ENCODE results near the gene CTNNB1.
"Not testable (repeated sequence)": the region's sequence is repeated elsewhere in the genome, so short reads cannot be mapped to it uniquely, and the experiment has no call there.

Gene CTNNB1

GRCh38 chr3:41258239-41258800 lies 59.0 kb downstream of the CTNNB1 start:
- no peak for DNase-seq (ENCODE audit: low read depth, low spot score)

- DNase-seq (ENCODE audit: low read depth, low spot score), result no peak
These were observed 60.3 kb downstream of the CTNNB1 start for GRCh38 chr3:41259449-41260062.

- no peak for DNase-seq (ENCODE audit: low read depth, low spot score)
These were observed 60.8 kb downstream of the CTNNB1 start for GRCh38 chr3:41260063-41260450.

DNA sequence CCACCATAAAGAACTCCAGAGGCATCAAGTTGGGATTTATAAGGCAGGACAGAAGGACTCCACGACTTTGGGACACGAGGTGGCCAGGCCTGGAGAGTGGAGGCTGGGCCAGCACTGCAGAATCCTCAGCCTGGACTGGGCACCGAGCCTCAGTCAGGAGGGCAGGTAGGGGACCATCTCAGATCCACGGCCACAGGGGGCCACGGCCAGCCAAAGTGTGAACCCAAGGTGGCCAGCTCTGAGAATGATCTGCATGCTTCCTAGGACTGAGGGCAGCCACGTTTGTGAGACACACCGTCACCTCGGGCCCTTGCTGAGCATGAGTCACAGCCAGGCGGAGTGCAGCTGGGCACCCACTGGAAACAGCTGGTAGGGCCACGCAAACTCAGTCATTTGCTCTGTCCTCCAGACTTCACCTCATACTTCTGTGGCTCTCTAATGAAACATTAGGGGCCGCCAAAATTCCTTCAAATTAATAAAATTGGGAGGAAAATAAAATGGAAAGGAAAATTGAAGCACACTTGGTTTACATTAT lies 65.8 kb downstream of the CTNNB1 start:
- no peak for DNase-seq (ENCODE audit: low read depth, low spot score)

DNA sequence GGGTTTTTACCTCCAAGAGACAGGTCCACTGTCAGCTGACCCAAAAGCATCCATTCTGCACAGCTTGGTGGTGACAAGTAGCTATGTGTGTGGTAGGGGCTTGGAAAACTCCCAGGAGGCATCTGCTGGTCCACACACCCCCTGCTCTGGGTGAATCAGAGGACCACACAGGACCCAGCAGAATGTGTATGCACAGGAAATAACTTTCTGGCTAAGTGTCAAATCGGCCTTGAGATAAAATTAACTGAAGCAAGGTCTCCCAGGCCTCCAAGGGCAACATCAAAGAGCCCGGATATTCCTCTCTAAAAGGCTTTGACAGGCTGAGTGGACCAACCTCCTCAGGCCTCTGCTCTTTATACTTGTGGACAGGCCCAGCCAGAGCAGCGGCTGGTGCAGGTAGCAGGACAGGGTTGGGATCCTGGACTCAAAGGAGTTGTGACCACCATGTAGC lies 66.5 kb downstream of the CTNNB1 start:
- DNase-seq (ENCODE audit: low read depth, low spot score), result no peak

GRCh38 chr3:41267975-41268640 lies 68.8 kb downstream of the CTNNB1 start:
- no peak for DNase-seq (ENCODE audit: low read depth, low spot score)

DNA sequence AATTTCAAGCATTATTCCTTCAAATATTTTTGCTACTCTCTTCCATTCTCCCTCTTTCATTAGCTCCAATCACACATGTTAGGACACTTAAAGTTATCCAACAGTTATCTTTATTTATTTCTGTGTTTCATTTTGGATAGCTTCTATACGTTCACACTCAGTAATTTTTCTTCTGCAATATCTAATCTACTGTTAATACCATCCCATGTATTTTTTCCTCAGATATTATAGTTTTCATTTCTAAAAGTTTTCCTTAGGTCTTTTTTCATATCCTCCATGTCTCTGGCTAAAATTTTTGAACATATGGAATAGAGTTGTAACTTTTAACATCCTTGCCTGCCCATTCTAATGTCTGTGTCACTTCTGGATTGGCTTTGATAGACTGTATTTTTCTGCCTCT lies 73.4 kb downstream of the CTNNB1 start:
- DNase-seq (ENCODE audit: low read depth, low spot score), result no peak

GRCh38 chr3:41274944-41275668 lies 75.8 kb downstream of the CTNNB1 start:
- DNase-seq (ENCODE audit: low read depth, low spot score), result no peak

DNA sequence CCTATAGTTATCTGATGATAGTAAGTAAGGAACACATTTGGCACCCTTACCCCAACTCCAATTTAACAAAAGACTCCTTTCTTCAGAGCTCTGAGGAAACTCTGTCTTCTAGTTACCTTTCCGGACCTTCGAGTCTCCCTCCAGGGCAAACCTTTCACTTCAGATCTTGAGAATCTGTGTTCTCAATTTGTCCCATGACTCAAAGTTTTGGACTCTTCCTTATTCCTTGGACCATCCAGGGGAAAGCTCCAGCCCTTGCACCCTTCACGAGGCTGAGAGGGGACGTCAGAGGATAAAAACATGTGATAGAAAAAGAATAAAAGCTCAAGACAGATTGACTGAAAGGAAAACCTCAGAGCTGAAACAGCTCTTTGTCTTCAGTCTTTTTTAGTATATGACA lies 76.9 kb downstream of the CTNNB1 start:
- no peak for DNase-seq (ENCODE audit: low read depth, low spot score)

- DNase-seq (ENCODE audit: low read depth, low spot score), result no peak
These were observed 78.6 kb downstream of the CTNNB1 start for GRCh38 chr3:41277790-41278465.

DNA sequence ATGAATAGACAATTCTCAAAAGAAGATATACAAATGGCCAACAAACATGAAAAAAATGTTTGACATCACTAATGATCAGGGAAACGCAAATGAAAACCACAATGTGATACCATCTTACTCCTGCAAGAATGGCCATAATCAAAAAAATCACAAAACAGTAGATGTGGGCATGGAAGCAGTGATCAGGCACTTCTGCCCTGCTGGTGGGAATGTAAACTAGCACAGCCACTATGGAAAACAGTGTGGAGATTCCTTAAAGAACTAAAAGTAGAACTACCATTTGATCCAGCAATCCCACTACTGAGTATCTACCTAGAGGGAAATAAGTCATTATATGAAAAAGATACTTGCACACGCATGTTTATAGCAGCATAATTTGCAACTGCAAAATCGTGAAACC lies 85.6 kb downstream of the CTNNB1 start:
- not testable (repeated sequence) for DNase-seq (ENCODE audit: low read depth, low spot score)

DNA sequence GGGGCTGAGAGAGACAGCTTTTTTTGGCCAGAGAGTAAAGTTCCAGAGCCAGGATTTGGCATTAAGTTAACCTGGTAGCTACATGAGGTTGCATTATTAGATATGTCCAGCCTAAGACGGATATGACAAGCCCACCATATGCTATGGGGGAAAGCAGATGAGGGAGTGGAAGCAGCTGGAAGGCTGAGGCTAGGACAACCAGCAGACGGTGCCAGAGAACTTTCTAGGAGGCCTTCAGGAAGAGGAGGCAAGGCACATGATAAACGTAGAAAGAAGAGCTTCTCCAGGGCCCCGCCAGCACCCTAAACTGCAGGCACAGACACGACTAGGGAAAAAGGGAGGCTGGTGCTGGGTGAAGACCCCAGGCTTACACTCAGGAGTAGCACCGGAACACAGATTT lies 87.0 kb downstream of the CTNNB1 start:
- no peak for DNase-seq (ENCODE audit: low read depth, low spot score)

- no peak for DNase-seq (ENCODE audit: low read depth, low spot score)
These were observed 89.5 kb downstream of the CTNNB1 start for GRCh38 chr3:41288785-41289184.
